Muscle of arm (tissue), 12 donors: ENCODE measurements around the gene TUBB. TPM values are rescaled to one million over a fixed set of nuclear protein-coding genes. Genes with fewer than 3 reads are reported as not detected.
"Not testable (repeated sequence)": the region's sequence is repeated elsewhere in the genome, so short reads cannot be mapped to it uniquely, and the experiment has no call there.

ENCODE experiments used
- DNase-seq: peaks from one replicate; pipeline ENCODE4 v3.0.0-alpha.2; 2013
- polyA plus RNA-seq, 12 donors: library from polyadenylated mRNA; unstranded; fragments of 120-200 nt; gene quantifications; one replicate each; pipeline ENCODE4 v1.2.1, GENCODE V29; 2013; ENCODE audit not compliant: insufficient read length in 12 of 12

The TUBB gene
- polyA plus RNA-seq, 12 donors: 374 to 1,081 (median 842) TPM

DNA sequence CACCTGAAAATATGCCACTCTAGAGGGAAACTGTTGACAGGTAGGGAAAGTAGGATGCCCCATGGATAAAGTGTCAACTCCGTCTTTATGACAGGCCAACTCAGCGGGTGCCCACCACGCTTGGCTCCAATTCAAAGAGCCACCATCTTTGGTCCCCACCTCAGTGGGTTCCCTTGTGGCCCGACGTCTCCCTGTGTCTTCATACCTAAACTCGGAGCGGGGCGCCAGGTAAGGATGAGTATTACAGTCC lies 3.3 kb upstream of the TUBB start:
- DNase-seq: no peak

- peak; percentile 99 for DNase-seq
These were observed 2.9 kb upstream of the TUBB start, which contains the start of gene MDC1 for GRCh38 chr6:30717129-30717844. Gene MDC1 (minus strand): TSS chr6:30717281. CDS start chr6:30715175, 2,106 bp downstream.

GRCh38 chr6:30717845-30718720 lies 2.1 kb upstream of the TUBB start:
- not testable (repeated sequence) for DNase-seq

- DNase-seq: no peak
These were observed 796 bp upstream of the TUBB start for GRCh38 chr6:30719356-30719755.

DNA sequence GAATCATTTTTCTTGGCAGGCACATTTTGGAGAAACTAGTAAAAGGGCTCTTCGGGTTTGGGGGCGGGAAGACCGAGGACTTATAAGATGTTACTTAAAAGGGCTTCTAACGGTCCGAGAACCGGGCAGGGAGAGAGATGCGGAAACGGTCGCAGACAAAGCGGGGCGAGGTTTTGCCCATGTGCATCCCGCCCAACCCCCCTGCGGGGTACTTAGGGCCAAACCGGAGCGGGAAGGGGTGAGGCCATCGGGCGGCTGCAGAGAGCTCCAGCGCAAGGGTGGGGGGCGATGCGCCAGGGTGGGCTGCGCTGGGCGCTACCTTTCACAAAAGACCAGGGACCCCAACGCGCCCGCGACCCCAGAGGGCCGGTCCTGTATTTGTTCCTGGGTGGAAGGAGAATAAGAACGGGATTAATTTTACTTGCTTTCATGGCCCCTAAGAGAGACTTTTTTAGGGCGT lies 616 bp downstream of the TUBB start:
- peak; percentile 61 for DNase-seq

- DNase-seq: peak; percentile 93
These were observed 1.3 kb downstream of the TUBB start for GRCh38 chr6:30721198-30722024.

GRCh38 chr6:30722025-30722279 lies 1.8 kb downstream of the TUBB start:
- DNase-seq: not testable (repeated sequence)

DNA sequence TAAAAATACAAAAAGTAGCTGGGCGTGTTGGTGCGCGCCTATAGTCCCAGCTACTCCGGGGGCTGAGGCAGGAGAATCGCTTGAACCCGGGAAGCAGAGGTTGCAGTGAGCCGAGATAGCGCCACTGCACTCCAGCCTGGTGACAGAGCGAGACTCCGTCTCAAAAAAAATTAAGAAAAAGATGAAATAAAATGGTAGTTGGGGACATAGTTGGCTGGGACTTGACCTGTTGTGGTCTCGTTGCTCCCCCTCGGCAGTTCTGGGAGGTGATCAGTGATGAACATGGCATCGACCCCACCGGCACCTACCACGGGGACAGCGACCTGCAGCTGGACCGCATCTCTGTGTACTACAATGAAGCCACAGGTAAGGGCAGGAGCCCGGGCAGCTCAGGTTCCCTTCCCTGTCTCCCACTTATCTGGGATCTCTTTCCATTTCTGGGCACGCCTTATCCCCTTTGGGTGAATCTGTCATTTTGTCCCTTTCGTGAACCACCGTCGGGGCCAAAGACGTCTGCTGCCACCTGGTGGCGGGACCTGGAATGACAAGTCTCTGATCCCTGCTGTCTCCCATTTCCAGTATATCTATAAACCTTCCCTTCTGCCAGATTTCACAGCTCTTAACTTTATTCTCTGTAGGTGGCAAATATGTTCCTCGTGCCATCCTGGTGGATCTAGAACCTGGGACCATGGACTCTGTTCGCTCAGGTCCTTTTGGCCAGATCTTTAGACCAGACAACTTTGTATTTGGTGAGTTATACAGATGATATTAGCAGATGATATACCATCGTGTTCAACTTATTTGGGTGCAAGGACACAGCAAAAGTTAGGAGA lies 2.3 kb downstream of the TUBB start:
- peak; percentile 88 for DNase-seq

- not testable (repeated sequence) for DNase-seq
These were observed 3.1 kb downstream of the TUBB start for GRCh38 chr6:30723159-30723842.

DNA sequence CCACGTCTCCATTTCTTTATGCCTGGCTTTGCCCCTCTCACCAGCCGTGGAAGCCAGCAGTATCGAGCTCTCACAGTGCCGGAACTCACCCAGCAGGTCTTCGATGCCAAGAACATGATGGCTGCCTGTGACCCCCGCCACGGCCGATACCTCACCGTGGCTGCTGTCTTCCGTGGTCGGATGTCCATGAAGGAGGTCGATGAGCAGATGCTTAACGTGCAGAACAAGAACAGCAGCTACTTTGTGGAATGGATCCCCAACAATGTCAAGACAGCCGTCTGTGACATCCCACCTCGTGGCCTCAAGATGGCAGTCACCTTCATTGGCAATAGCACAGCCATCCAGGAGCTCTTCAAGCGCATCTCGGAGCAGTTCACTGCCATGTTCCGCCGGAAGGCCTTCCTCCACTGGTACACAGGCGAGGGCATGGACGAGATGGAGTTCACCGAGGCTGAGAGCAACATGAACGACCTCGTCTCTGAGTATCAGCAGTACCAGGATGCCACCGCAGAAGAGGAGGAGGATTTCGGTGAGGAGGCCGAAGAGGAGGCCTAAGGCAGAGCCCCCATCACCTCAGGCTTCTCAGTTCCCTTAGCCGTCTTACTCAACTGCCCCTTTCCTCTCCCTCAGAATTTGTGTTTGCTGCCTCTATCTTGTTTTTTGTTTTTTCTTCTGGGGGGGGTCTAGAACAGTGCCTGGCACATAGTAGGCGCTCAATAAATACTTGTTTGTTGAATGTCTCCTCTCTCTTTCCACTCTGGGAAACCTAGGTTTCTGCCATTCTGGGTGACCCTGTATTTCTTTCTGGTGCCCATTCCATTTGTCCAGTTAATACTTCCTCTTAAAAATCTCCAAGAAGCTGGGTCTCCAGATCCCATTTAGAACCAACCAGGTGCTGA lies 3.9 kb downstream of the TUBB start:
- DNase-seq: not testable (repeated sequence)

DNA sequence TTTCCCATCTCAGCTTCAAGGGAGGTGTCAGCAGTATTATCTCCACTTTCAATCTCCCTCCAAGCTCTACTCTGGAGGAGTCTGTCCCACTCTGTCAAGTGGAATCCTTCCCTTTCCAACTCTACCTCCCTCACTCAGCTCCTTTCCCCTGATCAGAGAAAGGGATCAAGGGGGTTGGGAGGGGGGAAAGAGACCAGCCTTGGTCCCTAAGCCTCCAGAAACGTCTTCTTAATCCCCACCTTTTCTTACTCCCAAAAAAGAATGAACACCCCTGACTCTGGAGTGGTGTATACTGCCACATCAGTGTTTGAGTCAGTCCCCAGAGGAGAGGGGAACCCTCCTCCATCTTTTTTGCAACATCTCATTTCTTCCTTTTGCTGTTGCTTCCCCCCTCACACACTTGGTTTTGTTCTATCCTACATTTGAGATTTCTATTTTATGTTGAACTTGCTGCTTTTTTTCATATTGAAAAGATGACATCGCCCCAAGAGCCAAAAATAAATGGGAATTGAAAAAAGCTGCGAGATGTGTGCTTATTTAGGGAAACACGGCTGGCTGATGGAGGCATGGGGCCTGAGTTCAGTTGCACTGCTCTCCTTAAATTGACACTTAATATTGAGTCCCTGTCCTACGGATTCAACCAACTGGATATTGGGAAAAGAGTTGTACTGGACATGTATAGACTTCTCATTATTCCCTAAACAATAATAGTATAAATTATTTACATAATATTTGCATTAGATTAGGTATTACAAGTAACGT lies 4.9 kb downstream of the TUBB start:
- no peak for DNase-seq

DNA sequence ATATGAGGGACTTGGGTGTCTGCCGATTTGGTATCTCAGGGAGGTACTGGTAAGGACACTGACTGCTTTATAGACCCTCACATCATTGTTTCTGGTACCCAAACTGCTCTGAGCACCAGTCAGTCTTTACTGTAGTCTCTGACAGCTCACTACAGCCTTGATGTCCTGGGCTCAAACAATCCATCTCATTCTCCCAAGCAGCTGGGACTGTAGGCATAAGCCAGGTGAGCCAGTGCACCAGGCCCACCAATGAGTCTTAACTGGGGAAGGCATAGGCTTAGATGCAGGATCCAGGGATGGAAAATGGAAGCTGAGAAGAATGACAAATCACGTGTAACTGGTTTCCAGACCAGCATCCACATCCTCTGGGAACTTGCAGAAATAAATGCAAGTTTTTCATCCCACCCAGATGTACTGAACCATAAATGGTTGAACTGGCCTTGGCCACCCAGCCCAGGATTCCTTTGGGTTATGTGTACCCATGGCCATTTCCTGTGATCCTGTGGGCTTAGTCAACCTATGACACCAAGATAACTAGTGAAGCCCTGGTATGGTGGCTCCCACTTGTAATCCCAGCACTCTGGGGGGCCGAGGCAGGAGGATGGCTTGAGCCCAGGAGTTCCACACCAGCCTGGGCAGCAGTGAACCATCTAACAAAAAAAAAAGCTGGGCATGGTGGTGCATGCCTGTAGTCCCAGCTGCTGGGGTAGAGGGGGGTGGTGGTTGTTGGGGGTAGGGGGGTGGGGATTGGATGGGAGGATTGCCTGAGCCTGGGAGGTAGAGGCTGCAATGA lies 5.8 kb downstream of the TUBB start:
- no peak for DNase-seq

GRCh38 chr6:30726506-30727413 lies 6.6 kb downstream of the TUBB start:
- no peak for DNase-seq

- no peak for DNase-seq
These were observed 7.9 kb downstream of the TUBB start for GRCh38 chr6:30727920-30728553.

- DNase-seq: peak; percentile 47
These were observed 10.7 kb downstream of the TUBB start for GRCh38 chr6:30730601-30731435.
